Glutamatergic neuron (in vitro differentiated cells): ENCODE measurements around the gene NOTCH1. TPM values are rescaled to one million over a fixed set of nuclear protein-coding genes. Genes with fewer than 3 reads are reported as not detected.

Experiments used
- DNase-seq: peaks from one replicate; pipeline ENCODE4 v3.0.0; 2022
- H3K27ac Mint-ChIP-seq: one replicate; pipeline ENCODE4 v1.8.0; 2020; ENCODE audit warnings: mild to moderate bottlenecking, mixed read lengths, inconsistent platforms; ENCODE audit not compliant: unreplicated experiment
- H3K27me3 Mint-ChIP-seq: one replicate; pipeline ENCODE4 v1.8.0; 2020; ENCODE audit warnings: mild to moderate bottlenecking, moderate library complexity, mixed read lengths, inconsistent platforms; ENCODE audit not compliant: unreplicated experiment
- H3K36me3 Mint-ChIP-seq: one replicate; pipeline ENCODE4 v1.8.0; 2020; ENCODE audit warnings: mild to moderate bottlenecking, mixed read lengths, inconsistent platforms; ENCODE audit not compliant: unreplicated experiment
- H3K4me1 Mint-ChIP-seq: one replicate; pipeline ENCODE4 v1.8.0; 2020; ENCODE audit warnings: mild to moderate bottlenecking, low read depth, mixed read lengths, inconsistent platforms; ENCODE audit not compliant: unreplicated experiment
- H3K4me3 Mint-ChIP-seq: one replicate; pipeline ENCODE4 v1.8.0; 2020; ENCODE audit warnings: mild to moderate bottlenecking, mixed read lengths, inconsistent platforms; ENCODE audit not compliant: unreplicated experiment
- H3K9me3 Mint-ChIP-seq: one replicate; pipeline ENCODE4 v1.8.0; 2020; ENCODE audit warnings: mild to moderate bottlenecking, moderate library complexity, mixed read lengths, inconsistent platforms; ENCODE audit not compliant: unreplicated experiment
- CTCF ChIP-seq: fragments of 200-600 bp; sonication (generic); IDR thresholded peaks from one replicate; pipeline ENCODE4 v1.5.0; 2021; ENCODE audit not compliant: partially characterized antibody, unreplicated experiment
- long read RNA-seq: library from polyadenylated mRNA; unstranded; transcript quantifications from one replicate; pipeline ENCODE4 v2.0.0, GENCODE V29; 2020; ENCODE audit not compliant: unreplicated experiment
- total RNA-seq: library from RNA; stranded (reverse); fragmentation: NEBNext Ultra II Directional; extraction: Animal tissue kit (Norgen Biotek cat#: 25700); gene quantifications from one replicate; pipeline ENCODE4 v1.2.1, GENCODE V29; 2021; ENCODE audit not compliant: unreplicated experiment

Gene NOTCH1
- 64.2 TPM for total RNA-seq
- long read RNA-seq, partial matches to known transcripts: 0 of 4 reads
- long read RNA-seq, other reads (novel, unspliced or antisense): 4 of 4 reads

- no peak for TF ChIP-seq CTCF
- H3K9me3 Mint-ChIP-seq: peaks cover 4% of the 10 kb centered on the region
- DNase-seq: peak; percentile 78
- H3K36me3 Mint-ChIP-seq: no peaks in the 10 kb centered on the region
- H3K27me3 Mint-ChIP-seq: peaks cover 2% of the 10 kb centered on the region
- H3K27ac Mint-ChIP-seq: no peak within 1 kb of the TSS
- H3K4me1 Mint-ChIP-seq: peaks cover 5% of the 10 kb centered on the region
- peak within 1 kb of the TSS; percentile 86 for H3K4me3 Mint-ChIP-seq
Observed at GRCh38 chr9:136545965-136546696, at the start of gene NOTCH1. NOTCH1 (minus strand) TSS chr9:136546048; CDS start chr9:136545786, 262 bp downstream.

- no peak for TF ChIP-seq CTCF
- peaks cover 2% of the 10 kb centered on the region for H3K9me3 Mint-ChIP-seq
- peaks cover 5% of the 10 kb centered on the region for H3K27me3 Mint-ChIP-seq
- peaks cover 1% of the 10 kb centered on the region for H3K4me1 Mint-ChIP-seq
- no peak overlapping the region for H3K4me3 Mint-ChIP-seq
- DNase-seq: no peak
- no peak overlapping the region for H3K27ac Mint-ChIP-seq
- no peaks in the 10 kb centered on the region for H3K36me3 Mint-ChIP-seq
Observed at GRCh38 chr9:136594492-136594891, 48.6 kb upstream of the NOTCH1 start.

- no peak for TF ChIP-seq CTCF
- DNase-seq: no peak
- Mint-ChIP-seq H3K27me3 (peaks cover 5% of the 10 kb centered on the region), H3K36me3 (no peaks in the 10 kb centered on the region), H3K27ac (no peak overlapping the region), H3K4me3 (no peak overlapping the region), H3K9me3 (peaks cover 2% of the 10 kb centered on the region), H3K4me1 (peaks cover 2% of the 10 kb centered on the region)
Observed at GRCh38 chr9:136593581-136593980, 47.7 kb upstream of the NOTCH1 start.

- Mint-ChIP-seq H3K27ac (no peak overlapping the region), H3K4me3 (no peak overlapping the region), H3K27me3 (peaks cover 8% of the 10 kb centered on the region), H3K36me3 (no peaks in the 10 kb centered on the region), H3K4me1 (peaks cover 7% of the 10 kb centered on the region), H3K9me3 (peaks cover 2% of the 10 kb centered on the region)
- DNase-seq: no peak
- TF ChIP-seq CTCF: no peak
Observed at GRCh38 chr9:136592666-136593065, 46.8 kb upstream of the NOTCH1 start.
